K562 (cell line): ENCODE results near the gene TMEM151A. TPM values are rescaled to one million over a fixed set of nuclear protein-coding genes. Genes with fewer than 3 reads are reported as not detected.
A peak's percentile ranks its signal among the peaks of the same experiment; 100 is the strongest.

Experiments
- ARID1B ChIP-seq: fragments of 450-650 bp; IDR thresholded peaks from 2 replicates; pipeline ENCODE4 v1.6.1; 2016; ENCODE audit warnings: antibody characterized with exemption, mild to moderate bottlenecking, inconsistent platforms
- ATF4 ChIP-seq: fragments of 450-650 bp; formaldehyde crosslinking; IDR thresholded peaks from 2 replicates; pipeline ENCODE4 v1.4.0; 2022; ENCODE audit warnings: mild to moderate bottlenecking, moderate library complexity
- COPS2 ChIP-seq: fragments of 450-650 bp; conservative IDR thresholded peaks from 2 replicates; pipeline ENCODE4 v1.6.1; 2016; ENCODE audit warnings: mild to moderate bottlenecking, moderate library complexity
- CREB3 ChIP-seq: fragments of 450-650 bp; conservative IDR thresholded peaks from 2 replicates; pipeline ENCODE4 v1.6.1; 2016; ENCODE audit warnings: missing genetic modification characterization, low read depth, mild to moderate bottlenecking, missing compliant biosample characterization, moderate library complexity
- E2F4 ChIP-seq: sonication (generic); formaldehyde crosslinking; IDR thresholded peaks from 2 replicates; pipeline ENCODE4 v1.8.0; 2022; ENCODE audit warnings: mild to moderate bottlenecking, low read depth, missing genetic modification reagents
- E2F6 ChIP-seq, 2 experiments: IDR thresholded peaks; 2 replicates each; pipeline ENCODE4 v1.6.1; 2011; ENCODE audit warnings: borderline replicate concordance in 1 of 2, control low read depth in 1 of 2, low read depth in 1 of 2, low read length in 1 of 2, mild to moderate bottlenecking in 1 of 2, mixed read lengths in 1 of 2, moderate library complexity in 1 of 2; ENCODE audit not compliant: insufficient read depth in 1 of 2, insufficient read length in 1 of 2, poor library complexity in 1 of 2, severe bottlenecking in 1 of 2; ENCODE audit errors: extremely low read depth in 1 of 2
- ESRRA ChIP-seq: fragments of 450-650 bp; IDR thresholded peaks from 2 replicates; pipeline ENCODE4 v1.6.1; 2014; ENCODE audit warnings: low read depth, mild to moderate bottlenecking, moderate library complexity, borderline replicate concordance
- MEF2D ChIP-seq: conservative IDR thresholded peaks from 2 replicates; pipeline ENCODE4 v1.6.1; 2016; ENCODE audit warnings: low read depth, missing genetic modification characterization, missing compliant biosample characterization
- PCBP2 ChIP-seq: fragments of 200-400 bp; formaldehyde crosslinking; IDR thresholded peaks from 2 replicates; pipeline ENCODE4 v1.6.1; 2018; ENCODE audit warnings: low read length, low read depth, mild to moderate bottlenecking, moderate library complexity; ENCODE audit not compliant: poor library complexity, severe bottlenecking
- POLR2A ChIP-seq: fragments of 450-650 bp; conservative IDR thresholded peaks from 2 replicates; pipeline ENCODE4 v1.6.1; 2016
- TEAD4 ChIP-seq, 2 experiments: sonication (generic) in 1 of 2; formaldehyde crosslinking in 1 of 2; IDR thresholded peaks; 2 replicates each; pipeline versions ENCODE4 v1.6.1 to v1.8.0; 2012 to 2022; ENCODE audit warnings: borderline replicate concordance in 1 of 2, inconsistent platforms in 1 of 2, low read length in 1 of 2, mild to moderate bottlenecking in 1 of 2, missing genetic modification reagents in 1 of 2
- ZBTB11 ChIP-seq, 3 experiments: fragments of 200-800 bp in 1 of 3; fragments of 250-450 bp in 1 of 3; fragments of 450-650 bp in 1 of 3; sonication (Bioruptor Pico) in 1 of 3; sonication (Bioruptor generic) in 1 of 3; formaldehyde crosslinking in 1 of 3; IDR thresholded peaks; 2 replicates each; pipeline versions ENCODE4 v1.6.1 to v1.8.0; 2016 to 2022; ENCODE audit warnings: mild to moderate bottlenecking in 2 of 3, missing genetic modification characterization in 2 of 3, missing compliant biosample characterization in 1 of 3, moderate library complexity in 1 of 3
- ZBTB7A ChIP-seq: IDR thresholded peaks from 2 replicates; pipeline ENCODE4 v1.6.1; 2011; ENCODE audit warnings: low read depth, mild to moderate bottlenecking, low read length, moderate library complexity, borderline replicate concordance; ENCODE audit not compliant: control insufficient read depth
- ZNF133 ChIP-seq: fragments of 250-450 bp; sonication (Bioruptor Pico); IDR thresholded peaks from 2 replicates; pipeline ENCODE4 v1.4.0; 2020; ENCODE audit warnings: mild to moderate bottlenecking
- ZNF324 ChIP-seq: fragments of 250-450 bp; sonication (Bioruptor Pico); IDR thresholded peaks from 2 replicates; pipeline ENCODE4 v1.4.0; 2020; ENCODE audit warnings: mild to moderate bottlenecking
- ZNF76 ChIP-seq: fragments of 250-450 bp; sonication (Bioruptor Pico); IDR thresholded peaks from 2 replicates; pipeline ENCODE4 v1.4.0; 2020; ENCODE audit warnings: mild to moderate bottlenecking, moderate library complexity, borderline replicate concordance
- polyA plus RNA-seq, 8 experiments: library from polyadenylated mRNA; depleted of rRNA in 4 of 8; stranded (reverse) in 5 of 8; unstranded in 3 of 8; fragments of >200 nt; fragmentation: Nextera tagmentation in 2 of 8; fragmentation: Illumina TruSeq in 1 of 8; extraction: Ambion mirVana in 2 of 8; extraction: Trizol in 1 of 8; gene quantifications; 2 replicates each; pipeline versions ENCODE4 v1.2.1 to v1.2.3, GENCODE V29; 2011 to 2014; ENCODE audit warnings: inconsistent platforms in 1 of 8, missing spikeins in 1 of 8
- total RNA-seq, 7 experiments: library from RNA; depleted of rRNA in 6 of 7; stranded (reverse); fragments of >200 nt in 6 of 7; fragmentation: Illumina TruSeq in 2 of 7; extraction: Trizol in 2 of 7; gene quantifications; 2 replicates each; pipeline versions ENCODE4 v1.2.1 to v1.2.3, GENCODE V29; 2011 to 2021; ENCODE audit warnings: low replicate concordance in 1 of 7

TMEM151A gene
- total and polyA plus RNA-seq, 9 of the 15 experiments (the other 6 are each of a cell fraction or from before 2014, with no cell fraction given): not detected

GRCh38 chr11:66267379-66268243 is 24.1 kb upstream of the TMEM151A start (continued):
- TF ChIP-seq E2F6 (IDR thresholded peaks at IDR 0.05; ENCODE audit: borderline replicate concordance in 1 of 2, extremely low read depth in 1 of 2, insufficient read depth in 1 of 2, insufficient read length in 1 of 2, low read depth in 1 of 2, low read length in 1 of 2, poor library complexity in 1 of 2, severe bottlenecking in 1 of 2) (peak in 1 of 2 experiments; percentile 15), TEAD4 (IDR thresholded peaks at IDR 0.05; ENCODE audit: low read length) (0 out of 2 replicates have a peak, but pooled peaks have one; percentile 17), TEAD4 (CRISPR knock-in tag; IDR thresholded peaks at IDR 0.05; ENCODE audit: borderline replicate concordance) (no peak), CREB3 (tag) (0 out of 2 replicates have a peak, but pooled peaks have one; percentile 29), ATF4 (CRISPR knock-in tag) (0 out of 2 replicates have a peak, but pooled peaks have one; percentile 53), ARID1B (0 out of 2 replicates have a peak, but pooled peaks have one; percentile 31), POLR2A (peak; percentile 77), E2F4 (CRISPR knock-in tag) (0 out of 2 replicates have a peak, but pooled peaks have one; percentile 31), PCBP2 (no peak), COPS2 (no peak), ESRRA (peak; percentile 85), ZNF76 (CRISPR knock-in tag) (no peak), ZNF133 (CRISPR knock-in tag) (no peak), ZNF324 (CRISPR knock-in tag) (no peak), MEF2D (tag) (no peak), ZBTB7A (peak; percentile 90; the same call in 1 of the 2 replicates), ZBTB11 (CRISPR knock-in tag; IDR thresholded peaks at IDR 0.05) (0 out of 6 replicates have a peak, but pooled peaks of 1 of the 3 experiments have one; percentile 28)
